GM18502 (cell line): Measurements from ENCODE around the gene CYTH4.

Experiments
- ATAC-seq: cut with Tn5 transposase; IDR thresholded peaks from one replicate; pipeline ENCODE4 v1.9.1; 2021; ENCODE audit warnings: mild to moderate bottlenecking; ENCODE audit not compliant: unreplicated experiment, poor library complexity

The CYTH4 gene

GRCh38 chr22:37267661-37268413 lies 14.5 kb upstream of the CYTH4 start:
- no peak for ATAC-seq

- no peak for ATAC-seq
Observed at GRCh38 chr22:37269936-37270678, 12.2 kb upstream of the CYTH4 start.

GRCh38 chr22:37270928-37271650 lies 11.2 kb upstream of the CYTH4 start:
- ATAC-seq: no peak

- ATAC-seq: no peak
Observed at GRCh38 chr22:37273126-37273845, 9.0 kb upstream of the CYTH4 start.

- no peak for ATAC-seq
Observed at GRCh38 chr22:37273846-37274225, 8.5 kb upstream of the CYTH4 start.

- ATAC-seq: no peak
Observed at GRCh38 chr22:37274380-37274862, 7.9 kb upstream of the CYTH4 start.

GRCh38 chr22:37275134-37275533 lies 7.2 kb upstream of the CYTH4 start:
- no peak for ATAC-seq

GRCh38 chr22:37275622-37276021 lies 6.7 kb upstream of the CYTH4 start:
- ATAC-seq: no peak

GRCh38 chr22:37276776-37277175 lies 5.5 kb upstream of the CYTH4 start:
- no peak for ATAC-seq

- ATAC-seq: no peak
Observed at GRCh38 chr22:37277384-37277783, 4.9 kb upstream of the CYTH4 start.

GRCh38 chr22:37278261-37278660 lies 4.0 kb upstream of the CYTH4 start:
- no peak for ATAC-seq

GRCh38 chr22:37279331-37280181 lies 2.8 kb upstream of the CYTH4 start:
- no peak for ATAC-seq

- ATAC-seq: no peak
Observed at GRCh38 chr22:37280718-37281117, 1.6 kb upstream of the CYTH4 start.

- no peak for ATAC-seq
Observed at GRCh38 chr22:37281195-37281594, 1.1 kb upstream of the CYTH4 start.

GRCh38 chr22:37281646-37282384 lies 493 bp upstream of the CYTH4 start:
- no peak for ATAC-seq

- ATAC-seq: no peak
Observed at GRCh38 chr22:37283393-37283937, 1.2 kb downstream of the CYTH4 start.

GRCh38 chr22:37284126-37284804 lies 2.0 kb downstream of the CYTH4 start:
- ATAC-seq: no peak

- ATAC-seq: no peak
Observed at GRCh38 chr22:37284805-37285355, 2.6 kb downstream of the CYTH4 start.
